HG03571 (cell line): ENCODE data around the gene FGGY.

Source experiments
- ATAC-seq: cut with Tn5 transposase; IDR thresholded peaks from one replicate; pipeline ENCODE4 v1.9.1; 2021; ENCODE audit not compliant: unreplicated experiment

Gene FGGY

DNA sequence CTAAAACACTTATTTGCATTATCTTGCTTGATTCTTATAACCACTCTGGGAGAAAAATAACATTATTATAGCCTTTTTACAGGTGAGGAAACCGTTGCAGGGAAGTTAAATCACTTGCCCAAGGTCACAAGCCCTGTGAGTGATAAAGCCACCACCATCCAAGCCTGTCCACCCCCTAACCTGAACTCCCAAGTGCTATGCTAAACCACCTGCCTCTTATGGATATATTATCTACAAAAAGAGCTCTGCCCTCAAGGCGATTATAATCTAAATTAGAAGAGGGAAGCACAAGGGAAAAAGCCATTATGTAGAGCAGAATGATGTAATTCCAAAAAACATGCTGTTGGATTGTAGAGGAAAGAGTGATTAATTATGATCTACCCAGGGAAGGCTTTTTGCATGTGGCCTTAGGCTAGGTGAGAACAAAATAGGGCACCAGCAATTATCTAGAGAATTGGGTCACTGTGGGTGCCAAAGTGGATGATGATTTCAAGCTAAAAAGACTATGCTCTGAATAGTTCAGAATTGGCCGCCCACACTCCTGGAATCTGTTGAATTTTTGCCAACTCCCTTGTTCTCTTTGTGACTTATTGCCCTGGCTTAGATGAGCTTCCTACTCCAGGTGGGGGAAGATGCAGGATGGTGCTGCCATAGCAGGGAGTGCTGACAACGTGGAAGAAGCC, 205.3 kb downstream of the FGGY start:
- ATAC-seq = no peak

DNA sequence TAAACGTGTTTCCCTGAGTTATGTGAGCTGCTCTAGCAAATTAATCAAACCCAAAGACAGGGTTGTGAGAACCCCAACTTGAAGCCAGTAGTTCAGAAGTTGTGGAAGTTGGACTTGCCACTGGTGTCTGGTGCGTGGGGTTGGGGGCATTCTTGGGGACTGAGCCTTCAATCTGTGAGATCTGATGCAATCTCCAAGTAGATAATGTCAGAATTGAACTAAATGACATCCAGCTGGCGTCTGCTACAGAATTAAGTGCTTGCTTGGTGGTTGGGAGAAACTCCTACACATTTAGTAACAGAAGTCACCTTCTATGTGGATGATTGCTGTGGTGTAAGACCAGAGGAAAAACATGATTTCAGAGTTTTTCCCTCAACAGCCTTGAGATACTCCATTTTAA, 207.4 kb downstream of the FGGY start:
- ATAC-seq = no peak

DNA sequence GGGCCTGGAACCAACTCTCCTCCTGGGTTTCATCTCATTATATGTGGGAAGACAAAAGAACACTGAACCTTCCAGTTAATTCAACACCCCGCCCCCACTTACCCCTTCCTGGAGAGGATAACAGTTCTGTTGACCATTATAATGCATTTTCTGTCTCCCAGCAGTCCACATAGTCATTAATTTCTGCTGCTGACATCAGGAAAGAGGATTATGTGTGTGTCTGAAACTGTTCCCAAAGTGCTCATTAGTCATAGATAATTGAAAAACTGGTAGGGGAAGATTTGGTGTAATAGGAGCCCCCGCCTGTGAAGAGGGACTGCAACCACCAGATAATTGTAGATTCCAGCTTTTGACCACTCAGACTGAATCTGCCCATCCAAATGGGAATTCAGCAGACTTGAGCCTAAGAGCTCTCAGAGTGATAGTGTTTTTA, 208.7 kb downstream of the FGGY start:
- ATAC-seq = no peak

DNA sequence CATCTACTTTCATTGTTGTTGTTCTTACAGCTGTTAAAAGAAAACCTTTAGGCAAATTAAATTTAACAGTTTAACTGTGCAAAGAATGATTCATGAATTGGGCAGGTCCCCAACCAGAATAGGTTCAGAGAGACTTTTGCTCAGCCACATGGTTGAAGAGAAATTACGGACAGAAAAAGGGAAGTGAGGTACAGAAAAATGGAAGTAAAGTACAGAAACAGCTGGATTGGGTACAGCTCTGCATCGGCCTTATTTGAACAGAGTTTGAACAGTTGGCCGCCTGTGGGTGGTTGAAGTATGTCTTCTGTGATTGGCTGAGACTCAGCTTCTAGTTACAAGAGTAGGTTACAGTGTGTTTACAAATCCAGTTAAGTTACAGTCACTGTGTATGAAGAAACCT, 210.1 kb downstream of the FGGY start:
- ATAC-seq = peak; percentile 87

DNA sequence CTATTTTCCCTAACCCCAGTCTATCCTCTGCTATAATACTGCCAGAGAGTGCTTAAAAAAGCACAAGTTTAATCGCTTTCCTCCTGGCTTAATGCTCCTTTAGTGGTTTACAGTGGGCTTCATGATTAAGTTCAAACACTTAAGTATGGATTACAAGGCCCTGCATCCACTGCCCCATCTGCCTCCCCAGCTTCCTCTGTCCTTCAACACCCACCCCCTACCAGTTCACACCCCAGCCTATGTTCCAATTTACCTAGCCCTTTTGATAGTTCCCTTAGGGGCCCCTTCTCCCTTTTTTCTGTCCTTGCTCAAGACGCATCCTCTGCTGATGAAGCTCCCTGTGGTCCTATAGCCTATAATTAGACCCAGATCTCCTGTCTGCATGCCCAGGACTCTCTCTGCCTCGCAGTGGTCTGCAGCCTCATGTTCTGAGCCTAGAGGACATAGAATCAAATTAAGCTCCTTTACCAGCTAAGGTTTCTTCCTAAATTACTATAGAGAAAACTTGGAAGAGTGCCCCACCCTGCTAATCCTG, 212.5 kb downstream of the FGGY start:
- no peak for ATAC-seq

DNA sequence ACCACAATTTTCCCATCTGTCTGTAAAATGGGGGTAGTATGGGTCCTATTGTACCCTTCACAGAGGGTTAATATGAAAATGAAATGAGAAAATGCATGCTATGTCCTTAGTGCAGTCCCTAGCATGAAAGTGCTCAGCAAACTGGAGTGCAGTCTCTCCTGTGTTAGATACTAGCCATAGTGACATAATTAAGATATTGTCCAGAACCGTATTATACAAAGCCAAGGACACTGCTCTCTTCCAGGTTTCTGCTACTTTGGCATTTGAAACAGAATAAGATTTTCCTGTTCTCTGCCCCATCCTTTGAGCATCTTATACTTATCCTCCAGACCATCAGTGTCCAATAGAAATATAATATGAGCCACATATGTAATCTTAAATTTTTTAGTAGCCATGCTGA, 213.4 kb downstream of the FGGY start:
- ATAC-seq = no peak

DNA sequence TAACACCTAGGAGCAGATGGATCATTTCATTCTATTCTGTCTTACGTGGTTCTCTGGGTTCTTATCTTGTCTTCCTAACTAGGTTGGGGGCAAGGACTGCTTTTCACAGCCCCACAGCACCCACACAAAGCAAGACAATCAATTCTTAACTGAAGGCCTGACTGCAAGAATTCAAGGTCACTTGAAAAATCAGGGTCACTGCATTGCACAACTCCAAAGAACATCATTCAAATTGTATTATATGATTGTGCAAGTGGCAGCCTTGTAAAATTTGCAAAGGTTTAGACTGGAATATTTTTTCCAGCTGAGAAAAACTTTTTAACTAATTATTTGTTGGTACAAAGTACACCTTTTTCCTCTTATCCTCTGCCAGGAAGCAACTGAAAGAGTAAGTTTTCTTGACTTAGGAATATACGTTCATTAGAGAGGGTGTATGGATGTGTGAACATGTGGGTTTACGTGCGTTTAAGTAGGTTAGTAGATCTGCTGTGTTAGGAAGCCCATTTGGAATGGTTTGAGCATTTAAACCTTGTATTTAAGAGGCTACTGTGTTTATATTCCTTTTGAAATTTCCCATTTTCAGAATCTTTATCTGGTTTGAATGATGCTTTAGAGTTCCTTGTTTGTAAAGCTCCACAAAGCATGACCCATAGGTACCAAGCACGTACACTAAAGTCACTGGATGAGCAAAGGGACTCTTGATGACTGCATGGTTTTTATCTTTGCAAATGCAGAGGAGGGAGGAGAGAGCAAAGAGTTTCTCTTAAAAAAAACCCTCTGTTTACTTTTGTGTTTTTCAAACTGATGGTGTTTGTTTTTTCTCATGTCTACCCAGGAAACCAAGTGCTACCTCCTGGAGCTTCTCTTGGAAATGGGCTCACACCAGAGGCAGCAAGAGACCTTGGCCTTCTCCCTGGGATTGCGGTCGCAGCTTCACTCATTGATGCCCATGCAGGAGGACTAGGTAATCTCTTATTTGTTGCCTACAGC, 214.9 kb downstream of the FGGY start:
- ATAC-seq = no peak

DNA sequence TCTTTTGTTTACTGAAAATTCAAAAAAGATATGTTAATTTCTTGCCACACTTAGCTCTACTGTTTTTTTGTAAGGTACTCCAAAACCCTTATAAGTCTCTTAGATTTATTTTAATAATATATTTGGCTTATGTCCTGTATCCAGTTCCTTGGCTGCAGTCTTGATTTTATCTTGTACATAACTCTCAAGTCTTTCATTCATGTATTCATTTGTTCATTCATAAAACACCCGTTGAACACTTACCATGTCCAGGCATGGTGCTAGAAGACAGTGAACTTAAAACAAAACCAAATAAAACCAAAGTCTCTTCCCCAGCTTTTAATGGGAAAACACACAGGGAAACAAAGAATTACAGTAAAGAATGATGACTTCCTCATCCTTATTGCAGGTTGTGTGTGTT, 215.8 kb downstream of the FGGY start:
- ATAC-seq = no peak

DNA sequence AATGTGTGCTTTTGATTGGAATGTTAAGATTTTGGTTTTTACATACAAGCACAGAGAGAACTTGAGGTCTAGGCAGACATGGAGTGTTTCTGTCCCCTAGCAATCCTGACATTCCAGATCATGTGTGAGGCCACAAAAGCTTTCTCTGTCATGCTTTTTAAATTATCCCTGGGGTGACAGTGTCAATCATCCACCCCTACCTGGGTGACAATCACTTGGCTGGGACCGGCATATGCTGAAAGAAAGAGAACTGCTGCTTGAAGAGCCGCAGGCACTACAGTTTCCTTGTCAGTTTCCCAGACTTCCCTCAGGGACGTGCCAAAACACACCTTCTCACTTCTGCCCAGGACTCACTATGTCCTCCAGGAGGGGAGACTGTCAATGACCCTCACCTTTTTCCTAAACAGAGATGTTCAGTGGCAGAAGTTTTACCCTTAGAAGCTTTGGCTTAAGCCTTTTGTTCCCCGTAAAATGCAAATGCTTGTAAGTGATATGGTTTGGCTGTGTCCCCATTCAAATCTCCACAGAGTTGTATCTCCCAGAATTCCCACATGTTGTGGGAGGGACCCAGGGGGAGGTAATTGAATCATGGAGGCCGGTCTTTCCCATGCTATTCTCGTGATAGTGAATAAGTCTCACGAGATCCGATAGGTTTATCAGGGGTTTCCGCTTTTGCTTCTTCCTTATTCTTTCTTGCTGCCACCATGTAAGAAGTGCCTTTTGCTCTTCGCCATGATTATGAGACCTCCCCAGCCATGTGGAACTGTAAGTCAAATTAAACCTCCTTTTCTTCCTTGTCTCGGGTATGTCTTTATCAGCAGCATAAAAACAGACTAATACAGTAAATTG, 217.4 kb downstream of the FGGY start:
- no peak for ATAC-seq

DNA sequence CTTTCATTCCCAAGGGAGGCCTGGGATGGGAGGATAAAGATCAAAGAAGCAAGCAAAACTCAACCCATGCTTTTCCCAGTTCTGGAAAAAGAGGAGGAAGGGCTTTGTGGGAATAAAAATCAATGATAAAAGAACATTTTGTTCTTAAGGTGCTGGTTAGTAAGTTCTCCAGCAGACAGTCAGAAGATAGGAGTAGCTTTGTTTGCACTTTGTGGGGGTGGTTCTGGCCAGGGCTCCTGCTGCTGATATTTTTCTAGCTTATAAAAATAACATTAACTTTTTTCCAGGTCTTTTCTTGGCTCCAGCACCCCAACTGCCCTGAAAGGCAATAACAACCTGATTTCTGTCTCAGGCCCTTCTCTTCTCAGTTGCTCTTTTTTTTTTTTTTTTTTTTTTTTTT, 220.0 kb downstream of the FGGY start:
- ATAC-seq = no peak

DNA sequence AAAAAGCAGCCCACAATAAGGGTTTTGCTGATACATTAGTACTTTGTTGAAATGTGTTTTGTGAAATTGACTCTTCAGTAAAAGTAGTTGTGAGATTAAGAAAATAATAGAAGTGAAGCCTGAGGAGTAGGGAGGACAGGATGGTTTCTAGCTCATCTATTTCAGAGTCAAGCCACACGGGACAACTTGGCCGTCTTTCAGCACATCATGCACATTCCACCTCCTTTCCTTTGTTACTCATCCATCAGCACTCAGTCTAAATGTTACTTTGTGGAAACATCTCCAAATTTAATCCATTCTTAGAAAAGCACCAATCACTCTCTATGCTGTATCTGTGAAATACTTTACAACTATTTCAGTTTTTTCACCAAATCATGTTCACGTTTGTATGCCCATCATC, 223.3 kb downstream of the FGGY start:
- no peak for ATAC-seq

DNA sequence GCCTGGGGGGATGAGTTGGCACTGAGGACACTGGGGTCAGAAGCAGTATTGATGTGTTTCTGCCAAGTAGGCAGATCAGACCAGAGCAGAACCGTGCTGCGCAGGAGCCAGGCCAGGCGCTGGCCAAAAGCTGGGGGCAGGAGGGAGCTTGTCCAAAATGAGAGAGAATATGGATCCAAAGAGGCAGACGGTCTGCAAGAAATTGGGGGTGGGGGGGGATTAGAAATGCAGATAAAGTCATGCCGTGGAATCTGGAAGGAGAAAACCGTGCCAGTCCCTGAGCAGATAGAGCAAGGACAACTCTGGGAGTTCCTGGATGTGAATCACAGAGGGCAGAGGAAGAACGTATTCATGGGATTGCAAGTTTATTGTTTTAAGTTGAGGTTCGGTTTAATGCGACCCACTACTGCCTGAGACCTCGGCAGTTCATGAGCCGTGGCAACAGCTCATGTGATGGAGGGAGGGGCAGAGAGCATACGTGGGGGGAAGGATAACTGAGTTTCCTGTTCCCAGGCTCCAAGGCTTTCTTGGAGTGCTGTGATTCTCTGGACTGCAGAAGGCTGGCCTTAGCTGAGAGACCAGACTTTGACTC, 224.0 kb downstream of the FGGY start:
- no peak for ATAC-seq

DNA sequence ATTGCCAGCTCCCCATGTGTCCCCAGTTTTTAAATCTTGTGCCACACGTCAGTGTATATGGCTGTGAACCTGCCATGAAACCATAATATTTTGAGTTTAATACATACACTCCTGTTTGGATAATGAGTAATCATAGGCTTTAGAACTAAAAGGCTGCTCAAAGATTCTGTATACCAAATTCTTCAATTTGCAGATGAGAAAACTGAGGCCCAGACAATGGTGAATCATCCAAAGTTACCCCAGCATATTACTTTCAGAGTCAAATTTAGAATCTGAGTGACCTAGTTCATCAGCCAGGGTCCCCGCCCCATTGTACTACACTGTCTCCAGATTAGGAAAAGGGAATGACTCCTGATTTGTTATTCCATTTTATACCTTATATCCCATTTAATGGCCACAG, 224.6 kb downstream of the FGGY start:
- ATAC-seq = no peak

DNA sequence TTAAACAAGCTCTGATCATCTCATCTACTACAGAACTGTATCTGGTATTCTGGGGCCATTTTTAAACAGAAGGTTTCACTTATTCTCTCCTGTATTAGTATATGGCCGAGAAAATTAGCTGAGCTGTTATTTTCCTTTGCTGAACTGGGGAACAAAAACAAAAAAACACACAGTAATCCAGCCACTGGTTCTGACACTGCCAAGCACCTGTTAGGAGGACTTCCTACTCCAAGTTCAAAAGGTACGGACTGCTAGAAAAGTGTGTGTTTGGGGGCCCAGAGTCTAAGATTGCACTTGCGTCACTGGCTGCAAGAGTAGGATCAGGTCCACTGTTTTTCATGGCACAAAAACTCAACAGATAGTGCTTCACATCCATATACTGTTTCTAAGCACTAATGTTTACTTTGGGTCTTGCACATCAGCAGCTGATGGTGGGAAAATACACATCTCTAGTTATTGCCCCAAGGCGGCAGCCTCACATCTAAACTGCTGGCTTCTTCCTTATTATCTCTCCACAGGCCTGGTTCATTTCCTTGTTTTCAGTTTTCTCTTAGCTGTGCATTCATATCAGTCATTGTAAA, 226.1 kb downstream of the FGGY start:
- no peak for ATAC-seq

DNA sequence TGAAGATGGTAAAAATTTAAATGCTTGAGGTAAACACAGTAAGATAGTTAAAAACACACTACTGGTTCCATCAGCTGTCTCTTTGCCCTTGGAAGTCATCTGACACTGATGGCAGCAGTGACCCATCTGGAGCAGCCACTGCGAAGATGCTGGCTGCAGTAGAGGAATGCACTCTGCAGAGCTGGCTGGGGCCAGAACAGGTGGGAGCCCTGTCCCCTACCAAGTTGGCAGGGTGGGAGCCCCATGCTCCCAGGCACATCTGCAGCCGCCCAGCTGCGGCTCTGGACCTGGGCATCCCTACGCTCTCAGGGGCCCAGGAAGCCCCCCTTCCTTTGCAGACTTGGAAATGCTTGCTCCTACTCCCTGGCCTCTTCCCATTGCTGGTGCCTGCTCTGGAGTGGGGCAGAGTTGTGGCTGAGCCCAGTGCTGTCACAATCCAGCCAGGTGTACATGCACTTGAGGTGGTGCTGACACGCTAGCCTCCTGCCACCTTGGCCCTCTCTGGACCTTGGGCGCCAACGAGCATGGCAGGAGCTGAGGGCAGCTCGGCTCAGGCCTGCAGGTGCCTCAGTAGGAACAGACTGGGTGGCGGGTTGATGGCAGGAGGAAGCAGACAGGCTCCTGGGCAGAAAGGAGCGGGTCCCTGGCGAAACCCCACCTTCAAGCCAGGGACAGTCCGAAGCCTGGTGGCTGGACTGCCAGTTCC, 227.0 kb downstream of the FGGY start:
- no peak for ATAC-seq

DNA sequence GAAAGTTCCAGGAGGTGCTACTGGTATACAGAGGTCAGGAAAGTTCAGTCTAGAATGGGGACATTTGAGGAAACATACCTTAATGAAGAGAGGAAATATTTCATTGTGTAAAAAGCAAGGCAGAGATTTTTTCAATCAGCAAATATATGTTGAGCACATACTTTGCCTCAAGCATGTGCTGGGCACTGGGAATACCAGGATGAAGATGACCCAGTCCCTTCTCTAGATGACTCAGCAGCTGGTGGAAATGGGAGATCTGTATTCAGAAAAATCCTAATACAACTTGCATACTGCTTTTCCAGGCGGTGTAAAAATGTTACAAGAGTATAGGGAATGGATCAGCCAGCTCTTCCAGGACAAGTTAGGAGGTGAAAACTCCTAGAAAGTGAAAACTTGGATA, 229.3 kb downstream of the FGGY start:
- ATAC-seq = no peak

DNA sequence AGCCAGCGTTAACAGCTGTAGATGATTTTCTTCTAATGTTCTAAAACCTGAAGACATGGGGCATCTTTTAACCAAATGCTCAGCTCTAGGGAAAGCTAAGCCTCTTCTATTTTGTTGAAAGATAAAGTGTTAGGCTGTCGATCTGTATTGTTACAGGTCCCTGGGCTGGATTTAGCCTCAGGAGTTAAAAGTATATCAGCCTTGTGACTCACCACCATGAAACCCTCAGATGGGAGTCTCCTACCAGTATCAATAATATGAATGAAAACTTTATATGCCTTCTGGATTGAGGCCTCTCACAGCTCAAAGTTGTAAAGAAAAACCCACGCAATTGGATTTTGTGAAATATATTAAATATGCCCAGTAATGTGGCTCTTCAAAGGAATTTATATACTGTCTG, 231.6 kb downstream of the FGGY start:
- no peak for ATAC-seq

DNA sequence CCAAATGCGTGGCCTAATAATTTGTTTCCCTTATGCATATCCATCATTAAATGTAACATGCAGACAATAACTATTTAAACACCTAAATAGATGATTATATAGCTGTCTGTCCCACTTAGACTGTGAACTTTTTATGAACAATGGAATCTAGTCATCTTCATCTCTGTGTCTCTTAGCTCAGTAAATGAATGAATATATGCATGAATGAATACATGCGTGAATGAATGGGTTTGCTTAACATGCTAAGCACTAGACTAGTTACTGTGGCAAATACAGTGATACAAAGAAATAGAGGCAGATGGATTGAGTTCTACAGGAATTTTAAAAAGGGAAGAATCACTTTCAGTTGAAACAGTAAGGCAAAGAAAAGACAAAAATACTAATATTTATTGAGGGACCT, 232.0 kb downstream of the FGGY start:
- no peak for ATAC-seq

DNA sequence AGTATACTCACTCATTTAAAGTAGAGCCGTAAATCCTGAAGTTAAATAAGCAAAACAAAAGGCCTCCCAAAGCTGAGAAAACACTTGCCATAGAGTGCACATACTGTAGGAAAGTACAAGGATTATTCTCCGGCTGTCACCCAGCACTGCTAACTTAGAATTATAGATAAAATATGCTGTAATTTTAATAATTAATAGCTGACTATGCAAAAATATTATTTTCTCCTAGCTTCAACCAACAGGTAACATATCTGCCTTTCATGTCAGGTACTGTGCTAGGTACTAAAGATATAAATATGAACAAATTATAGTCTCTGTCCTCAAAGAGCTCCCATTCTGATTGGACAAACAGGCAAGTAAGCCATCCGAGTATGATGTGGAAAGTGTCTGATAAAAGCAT, 233.2 kb downstream of the FGGY start:
- no peak for ATAC-seq

DNA sequence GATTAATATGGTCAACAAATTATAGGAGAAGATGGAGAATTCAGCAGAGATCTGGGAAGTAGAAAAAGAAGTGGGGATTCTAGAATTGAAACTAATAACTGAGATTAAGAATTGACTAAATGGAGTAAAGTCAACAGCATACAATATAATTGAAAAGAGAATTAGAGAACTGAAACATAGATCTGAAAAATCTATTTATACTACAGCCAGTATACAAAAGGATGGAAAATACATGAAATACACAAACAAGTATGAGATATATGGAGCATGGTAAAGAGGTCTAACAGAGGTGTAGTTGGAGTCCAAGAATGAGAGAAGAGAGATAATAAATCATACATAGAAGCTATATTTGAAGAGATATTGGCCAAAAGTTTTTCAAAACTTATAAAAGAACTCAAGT, 235.2 kb downstream of the FGGY start:
- ATAC-seq = no peak
